GM23248 (cell line): ENCODE measurements around the gene HERC4.

Experiments
- EZH2 ChIP-seq: fragments of 200-600 bp; sonication (generic); IDR thresholded peaks from 2 replicates; pipeline ENCODE4 v1.6.1; 2018; ENCODE audit warnings: antibody characterized with exemption, mild to moderate bottlenecking; ENCODE audit not compliant: insufficient read depth, poor library complexity, severe bottlenecking
- EZH2phosphoT487 ChIP-seq: fragments of 200-600 bp; sonication (generic); IDR thresholded peaks from 2 replicates; pipeline ENCODE4 v1.6.1; 2018; ENCODE audit warnings: antibody characterized with exemption, moderate library complexity, mild to moderate bottlenecking, low read depth; ENCODE audit not compliant: insufficient read depth

DNA sequence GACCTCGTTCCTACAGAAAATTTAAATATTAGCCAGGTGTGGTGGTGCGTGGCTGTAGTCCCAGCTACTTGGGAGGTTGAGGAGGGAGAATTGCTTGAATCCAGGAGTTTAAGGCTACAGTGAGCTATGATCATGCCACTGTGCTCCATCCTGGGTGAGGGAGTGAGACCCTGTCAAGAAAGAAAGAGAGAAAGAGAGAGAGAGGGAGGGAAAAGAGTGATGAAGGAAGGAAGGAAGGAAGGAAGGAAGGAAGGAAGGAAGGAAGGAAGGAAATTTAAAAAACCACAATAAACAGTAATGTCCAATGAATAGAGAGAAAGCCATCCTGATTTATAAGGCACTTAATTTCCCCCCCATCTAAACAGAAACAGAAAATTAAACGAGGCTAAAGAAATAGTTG lies 43.6 kb upstream of the HERC4 start:
- TF ChIP-seq EZH2 (no peak), EZH2phosphoT487 (no peak)
